Measurements from ENCODE around the gene SLC4A9. TPM values are rescaled to one million over a fixed set of nuclear protein-coding genes. Genes with fewer than 3 reads are reported as not detected.
A peak's percentile ranks its signal among the peaks of the same experiment; 100 is the strongest.

SLC4A9 gene
- total RNA-seq, 4 donors from 2014 or later, result 0.48 to 3.0 (median 0.82) TPM; not detected in 1

DNA sequence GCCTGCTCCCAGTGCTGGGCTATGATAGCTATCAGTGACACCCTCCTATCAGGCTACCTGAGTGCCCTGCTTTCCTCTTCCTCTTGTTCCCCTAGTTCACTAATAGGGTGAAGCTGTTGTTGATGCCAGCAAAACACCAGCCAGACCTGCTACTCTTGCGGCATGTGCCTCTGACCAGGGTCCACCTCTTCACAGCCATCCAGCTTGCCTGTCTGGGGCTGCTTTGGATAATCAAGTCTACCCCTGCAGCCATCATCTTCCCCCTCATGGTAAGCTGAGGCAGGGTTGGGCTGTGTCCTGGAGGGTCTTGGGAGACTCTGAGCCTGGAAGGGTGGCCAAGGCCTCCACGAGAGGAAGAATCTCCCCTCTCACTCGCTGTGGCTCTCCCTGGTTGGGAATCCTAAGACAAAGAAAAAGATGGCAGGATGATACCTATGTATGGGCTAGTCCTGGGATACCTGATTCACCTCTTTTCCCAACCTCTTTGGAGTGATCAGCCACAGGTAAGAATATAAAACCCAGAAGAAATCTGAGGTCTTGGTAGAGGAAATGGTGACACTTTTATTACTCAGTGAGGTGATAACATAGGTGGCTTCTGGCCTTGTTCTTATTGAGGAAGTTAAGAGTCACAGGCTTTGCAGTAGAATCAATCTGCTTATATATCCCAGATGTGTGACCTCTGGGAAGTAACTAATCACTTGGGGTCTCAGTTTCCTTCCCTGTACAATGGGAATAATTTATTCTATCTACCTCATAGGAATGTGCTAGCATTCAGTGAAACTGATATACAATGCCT lies 11.6 kb downstream of the SLC4A9 start:
- DNase-seq, result no peak
- in situ Hi-C loops (cut with MboI; ENCODE audit: low pct_ligation_motif_present in 1 of 4, low pct_unique_long_range_greater_than_20kb in 1 of 4, low sequenced_read_pairs in 3 of 4), result no loop called here
- H3K27ac ChIP-seq, result peak overlapping the region in 3 of 4 donors; percentile 17 to 41 (median 41)
- no peaks in the 10 kb centered on the region for H3K27me3 ChIP-seq
- intact Hi-C loops (cut with DNase I; ENCODE audit: low total_unique reads), result no loop called here
- H3K36me3 ChIP-seq, result no peaks in the 10 kb centered on the region
- WGBS, 2 donors (ENCODE audit: low coverage in 1 of 2), result 93% methylated on average over 3 of the region's 3 CpGs; no CpG with 5 or more reads in 1 of the 2 donors
- TF ChIP-seq POLR2AphosphoS5 (IDR thresholded peaks at IDR 0.05), result peak in 1 of 3 donors; percentile 25
- TF ChIP-seq POLR2A (IDR thresholded peaks at IDR 0.05), result no peak
- no peaks in the 10 kb centered on the region for H3K9me3 ChIP-seq
- H3K4me1 ChIP-seq, result peaks cover 0 to 15% (median 5%) of the 10 kb centered on the region in 4 donors
- H3K4me3 ChIP-seq, result no peak overlapping the region

DNA sequence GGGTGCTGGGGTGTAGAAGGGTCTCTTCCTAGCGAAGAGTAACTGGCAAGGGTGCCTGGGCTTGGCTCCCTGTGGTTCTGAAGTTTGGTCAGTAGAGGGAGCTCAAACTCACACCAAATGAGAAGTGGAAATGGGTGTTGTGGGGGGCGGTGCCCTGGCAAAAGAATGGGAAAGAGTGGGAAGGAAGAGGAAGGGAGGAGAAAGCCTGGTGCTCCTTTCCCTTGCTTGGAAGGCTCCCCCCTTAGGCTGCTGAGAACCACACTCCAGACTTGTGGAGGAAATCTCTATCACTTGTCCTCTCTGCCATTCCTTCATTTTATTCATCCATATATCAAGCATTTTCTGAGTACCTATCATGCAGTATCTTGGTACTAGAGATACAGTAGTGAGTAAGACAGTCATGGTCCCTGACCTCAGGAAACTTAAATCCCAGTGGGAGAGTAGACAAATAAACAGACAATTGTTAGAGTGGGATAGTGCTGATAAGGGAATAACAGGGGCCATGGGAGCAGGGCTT lies 13.0 kb downstream of the SLC4A9 start:
- Histone ChIP-seq H3K9me3 (no peaks in the 10 kb centered on the region), H3K4me1 (peaks cover 0 to 13% (median 5%) of the 10 kb centered on the region in 4 donors), H3K4me3 (no peak overlapping the region), H3K27ac (peak overlapping the region in 1 of 4 donors; percentile 41), H3K27me3 (no peaks in the 10 kb centered on the region), H3K36me3 (no peaks in the 10 kb centered on the region)
- peak; percentile 79 for DNase-seq
- WGBS, 2 donors (ENCODE audit: low coverage in 1 of 2), result 4% methylated on average over 2 of the region's 2 CpGs; no CpG with 5 or more reads in 1 of the 2 donors
- TF ChIP-seq EP300 (IDR thresholded peaks at IDR 0.05; ENCODE audit: low read depth), result no peak
- TF ChIP-seq, protein P1, sequence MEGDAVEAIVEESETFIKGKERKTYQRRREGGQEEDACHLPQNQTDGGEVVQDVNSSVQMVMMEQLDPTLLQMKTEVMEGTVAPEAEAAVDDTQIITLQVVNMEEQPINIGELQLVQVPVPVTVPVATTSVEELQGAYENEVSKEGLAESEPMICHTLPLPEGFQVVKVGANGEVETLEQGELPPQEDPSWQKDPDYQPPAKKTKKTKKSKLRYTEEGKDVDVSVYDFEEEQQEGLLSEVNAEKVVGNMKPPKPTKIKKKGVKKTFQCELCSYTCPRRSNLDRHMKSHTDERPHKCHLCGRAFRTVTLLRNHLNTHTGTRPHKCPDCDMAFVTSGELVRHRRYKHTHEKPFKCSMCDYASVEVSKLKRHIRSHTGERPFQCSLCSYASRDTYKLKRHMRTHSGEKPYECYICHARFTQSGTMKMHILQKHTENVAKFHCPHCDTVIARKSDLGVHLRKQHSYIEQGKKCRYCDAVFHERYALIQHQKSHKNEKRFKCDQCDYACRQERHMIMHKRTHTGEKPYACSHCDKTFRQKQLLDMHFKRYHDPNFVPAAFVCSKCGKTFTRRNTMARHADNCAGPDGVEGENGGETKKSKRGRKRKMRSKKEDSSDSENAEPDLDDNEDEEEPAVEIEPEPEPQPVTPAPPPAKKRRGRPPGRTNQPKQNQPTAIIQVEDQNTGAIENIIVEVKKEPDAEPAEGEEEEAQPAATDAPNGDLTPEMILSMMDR (IDR thresholded peaks at IDR 0.05), result peak; percentile 79 to 87 (median 82)
- intact Hi-C loops (cut with DNase I; ENCODE audit: low total_unique reads), result no loop called here
- in situ Hi-C loops (cut with MboI; ENCODE audit: low pct_ligation_motif_present in 1 of 4, low pct_unique_long_range_greater_than_20kb in 1 of 4, low sequenced_read_pairs in 3 of 4), result no loop called here

DNA sequence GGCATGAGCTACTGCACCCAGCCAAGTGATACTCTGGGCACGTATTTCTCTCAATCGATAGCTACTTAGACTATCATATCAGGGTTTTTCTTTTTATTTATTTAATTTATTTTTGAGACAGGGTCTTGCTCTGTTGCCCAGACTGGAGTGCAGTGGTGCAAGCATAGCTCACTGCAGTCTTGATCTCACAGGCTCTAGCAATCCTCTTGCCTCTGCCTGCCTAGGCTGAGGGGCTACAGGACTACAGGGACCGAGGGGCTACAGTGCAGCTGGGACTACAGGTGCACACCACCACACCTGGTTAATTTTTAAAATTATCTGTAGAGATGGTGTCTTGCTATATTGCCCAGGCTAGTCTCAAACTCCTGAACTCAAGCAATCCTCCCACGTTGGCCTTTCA lies 21.4 kb downstream of the SLC4A9 start:
- Histone ChIP-seq H3K9me3 (no peaks in the 10 kb centered on the region), H3K27ac (no peak overlapping the region), H3K27me3 (no peaks in the 10 kb centered on the region), H3K4me1 (no peaks in the 10 kb centered on the region), H3K4me3 (no peak overlapping the region), H3K36me3 (no peaks in the 10 kb centered on the region)
- no peak for DNase-seq
- 82 to 88% methylated on average over 2 to 4 of the region's 4 CpGs for WGBS, 2 donors (ENCODE audit: low coverage in 1 of 2)
- in situ Hi-C loops (cut with MboI; ENCODE audit: low pct_ligation_motif_present in 1 of 4, low pct_unique_long_range_greater_than_20kb in 1 of 4, low sequenced_read_pairs in 3 of 4) (loop anchor here in 2 of 4 donors (10.0 to 25.0 kb wide), 2 partner anchors 281 to 343 kb away; partner anchors contain the start of genes DND1 (in 1 of the 2) and WDR55 (in 1 of the 2)), intact Hi-C loops (cut with DNase I; ENCODE audit: low total_unique reads) (no loop called here)
- no peak for TF ChIP-seq POLR2A (IDR thresholded peaks at IDR 0.05)
- TF ChIP-seq, protein P1 (IDR thresholded peaks at IDR 0.05), result no peak

DNA sequence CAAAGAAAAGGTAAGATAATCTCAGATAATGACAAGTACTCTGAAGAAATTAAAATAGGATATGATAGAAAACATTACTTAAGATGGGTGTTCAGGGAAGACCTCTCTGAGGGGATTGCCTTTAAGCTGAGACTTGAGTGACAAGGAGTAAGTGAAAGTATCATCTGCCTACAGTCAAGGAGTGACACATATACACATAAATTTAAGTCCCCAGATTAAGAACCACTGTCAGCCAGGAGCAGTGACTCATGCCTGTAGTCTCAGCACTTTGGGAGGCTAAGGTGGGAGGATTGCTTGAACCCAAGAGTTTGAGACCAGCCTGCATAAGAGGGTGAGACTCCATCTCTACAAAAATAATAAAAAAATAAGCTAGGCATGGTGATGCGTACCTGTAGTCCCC lies 22.0 kb downstream of the SLC4A9 start:
- DNase-seq, result no peak
- Histone ChIP-seq H3K27me3 (no peaks in the 10 kb centered on the region), H3K4me3 (no peak overlapping the region), H3K9me3 (no peaks in the 10 kb centered on the region), H3K36me3 (no peaks in the 10 kb centered on the region), H3K4me1 (no peaks in the 10 kb centered on the region), H3K27ac (no peak overlapping the region)
- 100% methylated on average over 1 of the region's 1 CpG for WGBS, 2 donors (ENCODE audit: low coverage in 1 of 2)
- intact Hi-C loops (cut with DNase I; ENCODE audit: low total_unique reads) (no loop called here), in situ Hi-C loops (cut with MboI; ENCODE audit: low pct_ligation_motif_present in 1 of 4, low pct_unique_long_range_greater_than_20kb in 1 of 4, low sequenced_read_pairs in 3 of 4) (loop anchor here in 2 of 4 donors (10.0 to 25.0 kb wide), 2 partner anchors 280 to 343 kb away; partner anchors contain the start of genes DND1 (in 1 of the 2) and WDR55 (in 1 of the 2))
- TF ChIP-seq, protein P1 (IDR thresholded peaks at IDR 0.05), result no peak
- TF ChIP-seq POLR2AphosphoS5 (IDR thresholded peaks at IDR 0.05) (no peak), POLR2A (IDR thresholded peaks at IDR 0.05) (no peak), EP300 (IDR thresholded peaks at IDR 0.05; ENCODE audit: low read depth) (no peak)

Data from transverse colon (tissue), 4 donors.